Gastrocnemius medialis (tissue), 4 donors: ENCODE data around the gene DNAL4.

Experiments
- POLR2A ChIP-seq, 2 donors: fragments of 450-650 bp; IDR thresholded peaks; one replicate each; pipeline ENCODE4 v1.6.1; 2017; ENCODE audit warnings: antibody characterized with exemption in 2 of 2, mild to moderate bottlenecking in 2 of 2, moderate library complexity in 2 of 2
- TF ChIP-seq, protein P1 (sequence below), 5 experiments: fragments of 450-650 bp in 3 of 5; fragments of 200-600 bp in 2 of 5; sonication (generic) in 2 of 5; IDR thresholded peaks in 4 of 5; conservative IDR thresholded peaks in 1 of 5; 1 replicate in 4 of 5; 2 replicates in 1 of 5; pipeline ENCODE4 v1.5.1; 2016 to 2019; ENCODE audit warnings: antibody characterized with exemption in 5 of 5, mild to moderate bottlenecking in 3 of 5, moderate library complexity in 3 of 5

- TF ChIP-seq, protein P1, sequence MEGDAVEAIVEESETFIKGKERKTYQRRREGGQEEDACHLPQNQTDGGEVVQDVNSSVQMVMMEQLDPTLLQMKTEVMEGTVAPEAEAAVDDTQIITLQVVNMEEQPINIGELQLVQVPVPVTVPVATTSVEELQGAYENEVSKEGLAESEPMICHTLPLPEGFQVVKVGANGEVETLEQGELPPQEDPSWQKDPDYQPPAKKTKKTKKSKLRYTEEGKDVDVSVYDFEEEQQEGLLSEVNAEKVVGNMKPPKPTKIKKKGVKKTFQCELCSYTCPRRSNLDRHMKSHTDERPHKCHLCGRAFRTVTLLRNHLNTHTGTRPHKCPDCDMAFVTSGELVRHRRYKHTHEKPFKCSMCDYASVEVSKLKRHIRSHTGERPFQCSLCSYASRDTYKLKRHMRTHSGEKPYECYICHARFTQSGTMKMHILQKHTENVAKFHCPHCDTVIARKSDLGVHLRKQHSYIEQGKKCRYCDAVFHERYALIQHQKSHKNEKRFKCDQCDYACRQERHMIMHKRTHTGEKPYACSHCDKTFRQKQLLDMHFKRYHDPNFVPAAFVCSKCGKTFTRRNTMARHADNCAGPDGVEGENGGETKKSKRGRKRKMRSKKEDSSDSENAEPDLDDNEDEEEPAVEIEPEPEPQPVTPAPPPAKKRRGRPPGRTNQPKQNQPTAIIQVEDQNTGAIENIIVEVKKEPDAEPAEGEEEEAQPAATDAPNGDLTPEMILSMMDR (IDR thresholded peaks at IDR 0.05 in 4 of 5, conservative IDR thresholded peaks at IDR 0.05 in 1 of 5), result no peak
- TF ChIP-seq POLR2A (IDR thresholded peaks at IDR 0.05), result no peak
These were observed 39.2 kb downstream of the DNAL4 start for GRCh38 chr22:38754751-38755154.
